Fibroblast of skin of abdomen (primary cell): ENCODE results near the gene UGT1A8. TPM values are rescaled to one million over a fixed set of nuclear protein-coding genes. Genes with fewer than 3 reads are reported as not detected.
"Not testable (repeated sequence)": the region's sequence is repeated elsewhere in the genome, so short reads cannot be mapped to it uniquely, and the experiment has no call there.

Source experiments
- DNase-seq: peaks from one replicate; pipeline ENCODE4 v3.0.0-alpha.2; 2013
- polyA plus RNA-seq, 2 experiments: library from polyadenylated mRNA; unstranded; fragments of 120-200 nt; gene quantifications; one replicate each; pipeline ENCODE4 v1.2.1, GENCODE V29; 2013; ENCODE audit not compliant: insufficient read length in 2 of 2

UGT1A8 gene
- polyA plus RNA-seq (2013, experiment 1 of 2; ENCODE audit: insufficient read length): not detected
- not detected for polyA plus RNA-seq (2013, experiment 2 of 2; ENCODE audit: insufficient read length)

DNA sequence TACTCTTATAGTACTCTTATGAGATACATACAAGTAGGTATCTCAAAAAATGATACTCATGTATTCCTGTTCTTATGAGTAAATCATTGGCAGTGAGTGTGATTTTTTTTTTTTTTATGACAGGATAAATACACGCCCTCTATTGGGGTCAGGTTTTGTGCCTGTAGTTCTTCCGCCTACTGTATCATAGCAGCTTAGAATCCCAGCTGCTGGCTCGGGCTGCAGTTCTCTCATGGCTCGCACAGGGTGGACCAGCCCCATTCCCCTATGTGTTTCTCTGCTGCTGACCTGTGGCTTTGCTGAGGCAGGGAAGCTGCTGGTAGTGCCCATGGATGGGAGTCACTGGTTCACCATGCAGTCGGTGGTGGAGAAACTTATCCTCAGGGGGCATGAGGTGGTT, at the start of gene UGT1A8:
Gene UGT1A8, plus strand, starts transcription at position 158 of the 400 bp plus-strand sequence. Its CDS starts 75 bp downstream, at position 233.
- DNase-seq: not testable (repeated sequence)

DNA sequence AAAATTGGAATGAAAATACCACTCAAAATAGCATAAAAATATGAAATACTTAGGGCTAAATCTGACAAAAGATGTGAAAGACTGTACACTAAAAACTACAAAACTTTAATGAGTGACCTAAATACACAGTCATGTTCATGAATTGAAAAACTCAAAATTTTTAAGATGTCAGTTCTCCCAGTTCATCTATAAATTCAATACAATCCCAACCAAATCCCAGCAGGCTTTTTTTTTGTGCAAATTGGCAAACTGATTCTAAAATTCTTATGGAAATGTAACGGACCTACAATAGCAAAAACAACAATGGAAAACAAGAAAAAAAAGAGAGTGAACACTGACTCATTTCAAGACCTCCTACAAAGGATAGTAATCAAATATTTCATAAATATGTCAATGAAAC, 46.4 kb upstream of the UGT1A8 start:
- DNase-seq: no peak

DNA sequence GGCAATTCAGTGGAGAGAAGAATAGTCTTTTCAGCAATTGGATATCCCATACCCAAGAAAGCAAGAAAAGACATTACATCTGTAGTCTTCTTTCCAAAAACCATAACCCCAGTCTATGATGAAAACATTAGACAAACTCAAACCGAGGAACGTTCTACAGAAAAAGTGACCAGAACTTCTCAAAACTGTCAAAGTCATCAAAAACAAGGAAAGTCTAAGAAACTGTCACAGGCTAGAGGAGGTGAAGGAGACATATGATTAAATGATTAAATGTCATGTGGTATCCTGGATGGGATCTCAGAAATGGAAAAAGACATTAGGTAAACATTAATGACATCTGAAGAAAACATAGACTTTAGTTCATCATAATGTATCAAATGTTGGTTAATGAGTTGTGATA, 46.0 kb upstream of the UGT1A8 start:
- no peak for DNase-seq

DNA sequence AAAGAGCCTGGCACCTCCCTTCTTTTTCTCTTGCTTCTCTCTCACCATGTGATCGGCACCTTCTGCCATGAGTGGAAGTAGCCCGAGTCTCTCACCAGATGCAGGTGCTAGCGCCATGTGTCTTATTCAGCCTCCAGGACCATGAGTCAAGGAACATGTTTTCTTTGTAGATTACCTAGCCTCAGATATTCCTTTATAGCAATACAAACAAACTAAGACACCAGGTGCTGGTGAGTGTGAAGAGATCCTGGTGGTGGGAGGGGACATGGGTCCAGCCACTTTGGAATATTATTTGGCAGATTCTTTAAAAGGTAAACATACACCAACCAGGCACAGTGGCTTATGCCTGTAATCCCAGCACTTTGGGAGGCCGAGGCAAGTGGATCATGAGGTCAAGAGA, 45.0 kb upstream of the UGT1A8 start:
- no peak for DNase-seq

- DNase-seq: not testable (repeated sequence)
These were observed 40.1 kb upstream of the UGT1A8 start for GRCh38 chr2:233577341-233577740.

DNA sequence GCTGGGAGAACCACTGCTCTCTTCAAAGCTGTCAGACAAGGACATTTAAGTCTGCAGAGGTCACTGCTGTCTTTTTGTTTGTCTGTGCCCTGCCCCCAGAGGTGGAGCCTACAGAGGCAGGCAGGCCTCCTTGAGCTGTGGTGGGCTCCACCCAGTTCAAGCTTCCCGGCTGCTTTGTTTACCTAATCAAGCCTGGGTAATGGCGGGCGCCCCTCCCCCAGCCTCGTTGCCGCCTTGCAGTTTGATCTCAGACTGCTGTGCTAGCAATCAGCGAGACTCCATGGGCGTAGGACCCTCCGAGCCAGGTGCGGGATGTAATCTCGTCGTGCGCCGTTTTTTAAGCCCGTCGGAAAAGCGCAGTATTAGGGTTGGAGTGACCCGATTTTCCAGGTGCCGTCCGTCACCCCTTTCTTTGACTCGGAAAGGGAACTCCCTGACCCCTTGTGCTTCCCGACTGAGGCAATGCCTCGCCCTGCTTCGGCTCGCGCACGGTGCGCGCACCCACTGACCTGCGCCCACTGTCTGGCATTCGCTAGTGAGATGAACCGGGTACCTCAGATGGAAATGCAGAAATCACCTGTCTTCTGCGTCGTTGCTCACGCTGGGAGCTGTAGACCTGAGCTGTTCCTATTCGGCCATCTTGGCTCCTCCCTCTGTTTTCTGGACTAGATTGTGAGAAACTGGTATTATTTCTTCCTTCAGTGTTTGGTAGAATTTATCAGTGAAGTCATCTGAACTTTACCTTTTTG, 34.0 kb upstream of the UGT1A8 start:
- not testable (repeated sequence) for DNase-seq

DNA sequence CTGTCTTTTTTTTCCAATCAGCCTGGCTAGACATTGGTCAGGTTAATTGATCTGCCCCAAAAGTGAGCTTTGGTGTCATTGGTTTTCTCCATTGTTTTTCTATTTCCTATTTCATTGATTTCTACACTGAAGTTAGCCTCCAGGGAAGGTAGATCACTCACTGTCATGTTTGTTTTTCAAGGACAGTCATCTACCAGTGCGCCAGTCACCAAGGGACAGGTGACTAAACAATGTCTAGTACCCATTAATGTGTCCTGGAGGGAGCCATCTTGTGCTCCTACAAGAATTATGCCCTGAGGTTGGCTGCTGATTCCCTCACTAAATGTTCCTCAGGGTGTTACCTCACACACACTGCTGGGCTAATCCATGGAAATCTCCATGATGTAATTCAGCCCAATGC, 33.2 kb upstream of the UGT1A8 start:
- no peak for DNase-seq

GRCh38 chr2:233588400-233588799, 29.0 kb upstream of the UGT1A8 start:
- no peak for DNase-seq

DNA sequence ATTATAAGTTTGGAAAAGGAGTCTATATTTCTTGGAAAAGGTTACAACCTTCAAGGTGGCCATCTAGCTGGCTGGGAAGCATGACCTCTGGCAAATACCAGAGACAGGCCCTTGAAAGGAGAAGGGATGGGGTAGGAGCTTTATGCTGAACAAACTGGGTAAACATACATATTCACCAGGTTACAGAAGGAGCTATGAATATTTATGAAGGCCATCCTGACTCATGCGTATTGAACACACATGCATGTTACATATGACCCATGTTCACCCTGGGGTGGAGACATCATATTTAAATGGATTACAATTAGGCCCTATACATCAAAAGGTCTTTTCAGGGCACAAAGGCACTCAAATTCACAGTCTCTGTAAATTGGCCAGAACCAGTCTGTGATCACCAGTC, 24.7 kb upstream of the UGT1A8 start:
- not testable (repeated sequence) for DNase-seq

- DNase-seq: no peak
These were observed 24.2 kb upstream of the UGT1A8 start for GRCh38 chr2:233593201-233593600.

DNA sequence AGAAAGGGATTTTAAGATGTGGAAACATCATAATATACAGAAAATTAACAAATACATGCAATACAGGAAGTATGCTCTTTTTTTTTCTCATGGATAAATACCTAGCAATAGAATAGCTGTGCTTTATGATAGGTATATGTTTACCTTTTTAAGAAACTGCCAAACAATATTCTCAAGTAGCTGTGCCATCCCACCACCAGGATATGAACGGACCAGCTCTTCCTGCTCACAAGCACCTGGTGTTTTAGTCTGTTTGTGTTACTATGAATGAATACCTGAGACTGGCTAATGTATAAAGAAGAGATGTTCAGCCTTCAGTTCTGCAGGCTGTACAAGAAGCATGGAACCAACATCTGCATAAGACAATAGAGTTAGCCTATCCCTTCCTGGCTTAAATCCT, 19.9 kb upstream of the UGT1A8 start:
- no peak for DNase-seq

DNA sequence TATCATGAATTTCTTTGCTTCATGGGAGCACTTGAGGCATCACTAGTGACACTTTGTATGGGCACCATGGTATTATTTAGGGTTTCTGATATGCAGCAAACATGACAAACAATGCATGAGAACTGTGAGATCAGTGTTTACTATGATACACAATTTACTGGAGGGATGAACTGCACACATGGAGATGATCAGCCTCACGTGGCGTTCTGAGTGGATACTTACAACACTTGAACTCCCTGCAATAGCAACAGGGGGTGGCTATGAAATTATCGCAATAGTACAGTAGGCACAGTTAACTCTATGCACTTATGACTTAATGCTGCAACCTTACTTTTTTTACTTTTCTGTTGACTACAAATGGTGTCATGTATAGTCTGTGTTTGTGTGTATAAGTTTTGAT, 18.5 kb upstream of the UGT1A8 start:
- no peak for DNase-seq

DNA sequence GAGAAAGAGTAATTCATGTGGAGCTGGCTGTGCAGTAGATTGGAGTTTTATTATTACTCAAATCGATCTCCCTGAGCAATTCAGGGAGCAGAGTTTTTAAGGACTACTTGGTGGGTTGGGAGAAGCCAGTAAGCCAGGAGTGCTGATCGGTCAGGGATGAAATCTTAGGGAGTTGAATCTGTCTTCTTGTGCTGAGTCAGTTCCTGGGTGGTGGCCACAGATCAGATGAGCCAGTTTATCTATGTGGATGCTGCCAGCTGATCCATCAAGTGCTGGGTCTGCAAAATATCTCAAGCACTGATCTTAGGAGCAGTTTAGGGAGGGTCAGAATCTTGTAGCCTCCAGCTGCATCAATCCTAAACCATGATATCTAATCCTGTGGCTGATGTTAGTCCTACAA, 17.0 kb upstream of the UGT1A8 start:
- no peak for DNase-seq

DNA sequence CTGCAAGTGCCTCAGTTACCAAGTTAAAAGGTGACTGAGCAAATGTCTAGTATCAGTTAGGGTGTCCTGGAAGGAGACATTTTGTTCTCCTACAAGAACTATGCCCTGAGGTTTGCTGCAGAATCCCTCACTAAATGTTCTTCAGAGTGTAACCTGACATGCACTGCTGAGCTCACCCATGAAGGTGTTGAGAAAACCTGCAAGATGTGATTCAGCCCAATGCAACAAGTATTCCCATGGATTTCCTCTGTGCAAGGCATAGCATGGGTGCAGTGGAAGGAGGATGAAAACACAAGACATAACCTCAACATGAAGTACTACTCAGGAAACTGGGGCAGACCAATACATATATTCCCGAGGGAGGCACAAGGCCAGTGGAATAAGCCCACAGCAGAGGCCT, 15.4 kb upstream of the UGT1A8 start:
- DNase-seq: no peak

DNA sequence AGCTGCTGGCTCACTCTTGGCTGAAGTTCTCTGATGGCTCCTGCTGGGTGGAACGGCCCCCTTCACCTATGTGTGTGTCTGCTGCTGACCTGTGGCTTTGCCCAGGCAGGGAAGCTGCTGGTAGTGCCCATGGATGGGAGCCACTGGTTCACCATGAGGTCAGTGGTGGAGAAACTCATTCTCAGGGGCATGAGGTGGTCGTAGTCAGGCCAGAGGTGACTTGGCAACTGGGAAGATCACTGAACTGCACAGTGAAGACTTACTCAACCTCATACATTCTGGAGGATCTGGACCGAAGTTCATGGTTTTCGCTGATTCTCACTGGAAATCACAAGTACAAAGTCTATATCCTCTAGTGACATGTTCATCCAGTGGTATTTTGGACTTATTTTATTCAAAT, 13.9 kb upstream of the UGT1A8 start:
- DNase-seq: no peak

GRCh38 chr2:233604826-233605225, 12.6 kb upstream of the UGT1A8 start:
- no peak for DNase-seq

- no peak for DNase-seq
These were observed 11.8 kb upstream of the UGT1A8 start for GRCh38 chr2:233605680-233606079.

GRCh38 chr2:233611284-233611683, 6.1 kb upstream of the UGT1A8 start:
- no peak for DNase-seq

GRCh38 chr2:233620204-233620603, 2.8 kb downstream of the UGT1A8 start:
- DNase-seq: no peak

GRCh38 chr2:233621863-233622262, 4.4 kb downstream of the UGT1A8 start:
- DNase-seq: not testable (repeated sequence)

DNA sequence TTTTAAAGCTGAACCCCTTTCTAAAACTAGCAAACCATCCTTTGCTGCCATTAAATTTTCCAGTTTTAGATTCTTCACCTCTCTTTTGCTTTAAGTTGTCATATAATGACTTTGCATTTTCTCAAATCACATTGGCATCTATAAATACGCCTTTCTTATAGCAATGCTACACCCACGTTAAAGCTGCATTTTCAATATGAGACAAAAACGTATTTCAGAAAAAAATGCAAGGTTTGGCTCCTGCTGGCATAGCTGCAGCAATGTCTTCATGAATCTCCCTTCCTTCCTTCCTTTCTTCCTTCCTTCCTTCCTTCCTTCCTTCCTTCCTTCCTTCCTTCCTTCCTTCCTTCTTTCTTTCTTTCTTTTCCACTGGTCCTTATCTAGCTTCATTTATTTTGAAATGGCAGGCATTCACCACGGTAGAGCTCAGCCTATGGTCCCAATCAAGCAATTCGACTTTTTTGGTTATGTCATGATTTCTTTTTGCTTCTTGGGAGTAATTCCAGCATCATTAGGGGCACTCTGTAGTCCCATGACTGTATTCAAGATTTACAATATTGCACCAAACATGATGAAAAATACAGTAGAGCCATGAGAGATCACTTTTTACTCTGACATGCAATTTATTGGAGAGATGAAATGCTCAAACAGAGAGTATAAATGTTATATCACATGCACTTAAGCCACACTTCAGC, 10.0 kb downstream of the UGT1A8 start:
- no peak for DNase-seq

GRCh38 chr2:233636306-233636705, 18.9 kb downstream of the UGT1A8 start, which contains the start of gene UGT1A10:
Gene UGT1A10 (plus strand): TSS chr2:233636448. CDS start chr2:233636523, 75 bp downstream.
- DNase-seq: not testable (repeated sequence)

DNA sequence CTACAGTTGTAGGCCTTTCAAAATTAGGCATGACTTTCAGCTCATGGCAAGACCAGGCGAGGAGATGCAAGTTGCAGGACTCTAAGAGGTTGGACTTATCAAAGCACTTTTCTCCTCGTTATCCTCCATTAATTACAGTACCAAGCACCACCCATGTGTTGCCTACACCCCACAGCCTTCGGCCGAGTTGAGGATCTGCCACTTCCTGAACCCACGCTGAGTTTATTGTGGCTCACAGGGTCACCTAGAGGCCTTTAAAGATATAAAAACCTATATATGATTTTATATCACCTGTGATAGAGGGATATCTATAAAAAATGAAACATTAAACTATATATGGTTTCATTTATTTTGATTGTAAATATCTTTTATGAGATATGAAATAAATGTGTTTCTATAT, 21.4 kb downstream of the UGT1A8 start:
- no peak for DNase-seq

DNA sequence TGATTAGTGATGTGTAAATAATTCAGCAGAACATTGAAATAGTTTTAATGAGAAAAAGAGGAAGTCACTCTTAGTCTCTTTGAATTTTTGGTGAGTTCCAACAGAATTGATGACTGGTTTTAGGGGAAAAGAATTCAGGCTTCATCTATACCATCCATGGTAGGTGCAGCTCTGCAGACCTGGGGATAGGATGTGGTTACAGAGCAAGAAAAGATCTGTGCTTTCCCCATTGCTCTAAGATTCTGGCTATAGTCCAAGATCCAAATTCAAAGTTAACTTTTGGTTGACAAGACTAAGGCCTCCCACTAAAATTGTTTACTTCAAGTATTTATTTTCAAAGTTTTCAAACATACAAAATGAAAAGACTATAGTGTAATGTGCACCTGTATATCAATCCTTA, 22.4 kb downstream of the UGT1A8 start:
- no peak for DNase-seq
